IPS-NIHi7 (cell line): Measurements from ENCODE around the gene OR10A3.

Experiments used
- DNase-seq: peaks from one replicate; pipeline ENCODE4 v3.0.0; 2012; ENCODE audit warnings: mixed read lengths; ENCODE audit errors: extremely low spot score

Gene OR10A3

GRCh38 chr11:7936615-7937014, 4.9 kb downstream of the OR10A3 start:
- DNase-seq = no peak

- no peak for DNase-seq
Measured at GRCh38 chr11:7931168-7931567, 10.3 kb downstream of the OR10A3 start, which contains the start of gene OR10A6. TSS of gene OR10A6 (minus strand) at chr11:7931268. CDS start at chr11:7928662, 2,606 bp downstream.

- no peak for DNase-seq
Measured at GRCh38 chr11:7927635-7928034, 13.9 kb downstream of the OR10A3 start.

- DNase-seq = no peak
Measured at GRCh38 chr11:7924536-7924935, 17.0 kb downstream of the OR10A3 start.

GRCh38 chr11:7918141-7918540, 23.4 kb downstream of the OR10A3 start:
- no peak for DNase-seq

GRCh38 chr11:7911011-7911410, 30.5 kb downstream of the OR10A3 start:
- DNase-seq = no peak

- no peak for DNase-seq
Measured at GRCh38 chr11:7910286-7910788, 31.2 kb downstream of the OR10A3 start.

GRCh38 chr11:7909585-7910285, 31.8 kb downstream of the OR10A3 start:
- DNase-seq = no peak

- no peak for DNase-seq
Measured at GRCh38 chr11:7907121-7907520, 34.4 kb downstream of the OR10A3 start.

- DNase-seq = peak; percentile 26
Measured at GRCh38 chr11:7906481-7906880, 35.0 kb downstream of the OR10A3 start.

- DNase-seq = no peak
Measured at GRCh38 chr11:7905961-7906429, 35.5 kb downstream of the OR10A3 start.

- no peak for DNase-seq
Measured at GRCh38 chr11:7905549-7905948, 36.0 kb downstream of the OR10A3 start.

- DNase-seq = no peak
Measured at GRCh38 chr11:7904917-7905316, 36.6 kb downstream of the OR10A3 start.

GRCh38 chr11:7903940-7904339, 37.6 kb downstream of the OR10A3 start:
- DNase-seq = no peak

GRCh38 chr11:7901319-7901854, 40.1 kb downstream of the OR10A3 start:
- DNase-seq = no peak

- DNase-seq = no peak
Measured at GRCh38 chr11:7900686-7901085, 40.8 kb downstream of the OR10A3 start.

GRCh38 chr11:7899418-7899817, 42.1 kb downstream of the OR10A3 start:
- DNase-seq = no peak

GRCh38 chr11:7898666-7899283, 42.7 kb downstream of the OR10A3 start:
- DNase-seq = no peak

GRCh38 chr11:7896009-7896785, 45.3 kb downstream of the OR10A3 start:
- DNase-seq = no peak

- no peak for DNase-seq
Measured at GRCh38 chr11:7894251-7894650, 47.3 kb downstream of the OR10A3 start.

GRCh38 chr11:7893796-7894195, 47.7 kb downstream of the OR10A3 start:
- no peak for DNase-seq

- DNase-seq = peak; percentile 61
Measured at GRCh38 chr11:7892840-7893254, 48.7 kb downstream of the OR10A3 start.
